Uterus (tissue), 4 donors: ENCODE data around the gene FER1L5. TPM values are rescaled to one million over a fixed set of nuclear protein-coding genes. Genes with fewer than 3 reads are reported as not detected.

Experiments
- DNase-seq, 2 donors: peaks; one replicate each; pipeline ENCODE4 v3.0.0-alpha.2; 2019 to 2020
- H3K27ac ChIP-seq, 2 donors: fragments of 200-600 bp; sonication (generic); 1 replicate in 1 of 2; 2 replicates in 1 of 2; pipeline ENCODE4 v1.5.1; 2016 to 2018
- H3K27me3 ChIP-seq, 2 donors: fragments of 200-600 bp; sonication (generic); one replicate each; pipeline ENCODE4 v1.5.1; 2018 to 2019; ENCODE audit warnings: control low read depth in 1 of 2
- H3K36me3 ChIP-seq, 2 donors: fragments of 200-600 bp; sonication (generic); one replicate each; pipeline ENCODE4 v1.5.1; 2019; ENCODE audit warnings: control low read depth in 1 of 2
- H3K4me1 ChIP-seq, 2 donors: fragments of 200-600 bp; sonication (generic); one replicate each; pipeline ENCODE4 v1.5.1; 2018 to 2019; ENCODE audit warnings: control low read depth in 1 of 2
- H3K4me3 ChIP-seq, 2 donors: fragments of 200-600 bp; sonication (generic); 1 replicate in 1 of 2; 2 replicates in 1 of 2; pipeline ENCODE4 v1.5.1; 2018 to 2019; ENCODE audit warnings: mild to moderate bottlenecking in 1 of 2
- H3K9me3 ChIP-seq, 2 donors: fragments of 200-600 bp; sonication (generic); one replicate each; pipeline ENCODE4 v1.5.1; 2019; ENCODE audit warnings: control low read depth in 1 of 2
- CTCF ChIP-seq, 4 experiments: fragments of 200-600 bp in 2 of 4; fragments of 450-650 bp in 2 of 4; sonication (generic) in 2 of 4; IDR thresholded peaks; one replicate each; pipeline ENCODE4 v1.5.1; 2016 to 2019; ENCODE audit warnings: antibody characterized with exemption in 4 of 4, mild to moderate bottlenecking in 2 of 4, moderate library complexity in 1 of 4
- POLR2A ChIP-seq, 2 donors: fragments of 450-650 bp; IDR thresholded peaks; one replicate each; pipeline ENCODE4 v1.6.1; 2016; ENCODE audit warnings: antibody characterized with exemption in 2 of 2, mild to moderate bottlenecking in 1 of 2, moderate library complexity in 1 of 2
- intact Hi-C: fragments of 100-400 bp; cut with DNase I; formaldehyde crosslinking; loops from one replicate; pipeline ENCODE4 v1.15.1; 2023; ENCODE audit warnings: low total_unique reads
- total RNA-seq, 4 donors: library from RNA; depleted of rRNA in 3 of 4; stranded (reverse); fragments of >200 nt in 3 of 4; gene quantifications; one replicate each; pipeline versions ENCODE4 v1.1.0 to v1.2.4, GENCODE V29; 2014 to 2023
- donor health status: DM: yes; HTN: yes; CAD: no.

FER1L5 gene
- total RNA-seq, 4 donors from 2014 or later = 0.40 to 1.6 TPM; not detected in 2

GRCh38 chr2:96616128-96616527 is 26.4 kb upstream of the FER1L5 start:
- Histone ChIP-seq H3K4me1 (no peaks in the 10 kb centered on the region), H3K27me3 (no peaks in the 10 kb centered on the region), H3K9me3 (no peaks in the 10 kb centered on the region), H3K27ac (peak overlapping the region in 1 of 2 donors; percentile 65), H3K36me3 (no peaks in the 10 kb centered on the region), H3K4me3 (no peak overlapping the region)
- DNase-seq = no peak
- intact Hi-C loops = no loop called here
- TF ChIP-seq CTCF (IDR thresholded peaks at IDR 0.05) = no peak
- no peak for TF ChIP-seq POLR2A (IDR thresholded peaks at IDR 0.05)

- Histone ChIP-seq H3K9me3 (no peaks in the 10 kb centered on the region), H3K27me3 (no peaks in the 10 kb centered on the region), H3K27ac (peak overlapping the region; percentile 16 to 65), H3K36me3 (no peaks in the 10 kb centered on the region), H3K4me1 (no peaks in the 10 kb centered on the region), H3K4me3 (no peak overlapping the region)
- TF ChIP-seq CTCF (IDR thresholded peaks at IDR 0.05) (no peak), POLR2A (IDR thresholded peaks at IDR 0.05) (no peak)
- intact Hi-C loops = no loop called here
- DNase-seq = no peak
Observed at GRCh38 chr2:96616535-96616934, 26.0 kb upstream of the FER1L5 start.

- peak overlapping the region; percentile 16 to 65 for H3K27ac ChIP-seq
Observed at GRCh38 chr2:96617012-96617411, 25.6 kb upstream of the FER1L5 start.

GRCh38 chr2:96618596-96619283 is 23.8 kb upstream of the FER1L5 start:
- TF ChIP-seq POLR2A (IDR thresholded peaks at IDR 0.05) (no peak), CTCF (IDR thresholded peaks at IDR 0.05) (no peak)
- Histone ChIP-seq H3K27me3 (no peaks in the 10 kb centered on the region), H3K36me3 (no peaks in the 10 kb centered on the region), H3K4me3 (no peak overlapping the region), H3K27ac (peak overlapping the region; percentile 22 to 65), H3K9me3 (no peaks in the 10 kb centered on the region), H3K4me1 (no peaks in the 10 kb centered on the region)
- intact Hi-C loops = no loop called here
- DNase-seq = peak in 1 of 2 donors; percentile 54

More at GRCh38 chr2:96617012-96617411, 25.6 kb upstream of the FER1L5 start:
- no peaks in the 10 kb centered on the region for H3K4me1 ChIP-seq
- intact Hi-C loops = no loop called here
- TF ChIP-seq CTCF (IDR thresholded peaks at IDR 0.05) (no peak), POLR2A (IDR thresholded peaks at IDR 0.05) (no peak)
- H3K4me3 ChIP-seq = no peak overlapping the region
- no peaks in the 10 kb centered on the region for H3K36me3 ChIP-seq
- H3K9me3 ChIP-seq = no peaks in the 10 kb centered on the region
- no peak for DNase-seq
- H3K27me3 ChIP-seq = no peaks in the 10 kb centered on the region

GRCh38 chr2:96622544-96622943 is 20.0 kb upstream of the FER1L5 start:
- no peak for TF ChIP-seq POLR2A (IDR thresholded peaks at IDR 0.05)
- TF ChIP-seq CTCF (IDR thresholded peaks at IDR 0.05) = no peak
- peaks cover 0 to 4% of the 10 kb centered on the region in 2 donors for H3K4me1 ChIP-seq
- intact Hi-C loops = no loop called here

More at GRCh38 chr2:96622544-96622943, 20.0 kb upstream of the FER1L5 start:
- DNase-seq = no peak
- H3K36me3 ChIP-seq = no peaks in the 10 kb centered on the region
- H3K27me3 ChIP-seq = no peaks in the 10 kb centered on the region
- no peaks in the 10 kb centered on the region for H3K9me3 ChIP-seq
- H3K27ac ChIP-seq = no peak overlapping the region
- H3K4me3 ChIP-seq = no peak overlapping the region
